ENCODE data around the gene GAMT.

The GAMT gene

DNA sequence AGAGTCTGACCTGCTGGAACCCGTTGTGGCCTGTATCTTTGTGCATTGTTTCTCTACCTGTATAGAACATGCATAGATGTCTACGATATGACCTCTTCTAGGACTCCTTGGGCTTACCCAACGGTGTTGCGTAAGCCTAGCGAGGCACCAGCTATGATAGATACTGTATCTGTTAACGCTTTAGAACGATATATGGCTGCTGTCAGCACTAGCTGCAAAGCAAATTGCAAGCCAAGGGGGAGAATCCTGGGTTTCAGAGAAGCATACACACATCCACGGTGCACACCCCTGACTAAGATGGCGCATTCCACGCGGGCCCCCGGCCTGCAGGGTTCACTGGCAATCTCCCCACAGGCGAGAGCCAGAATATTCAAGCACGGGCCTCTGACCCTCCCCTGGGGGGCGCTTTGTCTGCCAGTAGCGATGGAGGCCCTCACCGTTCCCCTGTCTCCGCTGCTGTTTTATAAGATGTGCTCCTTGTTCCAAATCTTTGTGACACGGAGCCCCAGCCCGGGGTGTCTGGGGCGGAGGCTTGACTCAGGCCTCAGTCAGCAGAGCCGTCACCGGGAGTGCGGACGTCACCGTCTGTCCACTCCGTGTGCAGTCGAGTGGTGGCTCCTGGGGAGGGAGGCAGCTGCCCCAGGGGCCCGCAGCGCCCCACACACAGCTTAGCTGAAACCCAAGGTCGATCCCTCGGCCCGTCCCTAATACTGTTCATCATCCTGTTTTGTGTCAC lies 23.9 kb upstream of the GAMT start:
- Histone ChIP-seq H3K27me3 (no peaks in the 10 kb centered on the region), H3K9me3 (no peaks in the 10 kb centered on the region), H3K27ac (no peak overlapping the region), H3K4me3 (ENCODE audit: low read depth in 1 of 2, low read length in 1 of 2) (no peak overlapping the region), H3K4me1 (ENCODE audit: control insufficient read depth in 1 of 2, insufficient read depth in 1 of 2, low read depth in 1 of 2, low read length in 1 of 2) (peaks cover 9 to 19% of the 10 kb centered on the region in 2 experiments), H3K36me3 (peaks cover 89% of the 10 kb centered on the region)
- TF ChIP-seq, protein P1, sequence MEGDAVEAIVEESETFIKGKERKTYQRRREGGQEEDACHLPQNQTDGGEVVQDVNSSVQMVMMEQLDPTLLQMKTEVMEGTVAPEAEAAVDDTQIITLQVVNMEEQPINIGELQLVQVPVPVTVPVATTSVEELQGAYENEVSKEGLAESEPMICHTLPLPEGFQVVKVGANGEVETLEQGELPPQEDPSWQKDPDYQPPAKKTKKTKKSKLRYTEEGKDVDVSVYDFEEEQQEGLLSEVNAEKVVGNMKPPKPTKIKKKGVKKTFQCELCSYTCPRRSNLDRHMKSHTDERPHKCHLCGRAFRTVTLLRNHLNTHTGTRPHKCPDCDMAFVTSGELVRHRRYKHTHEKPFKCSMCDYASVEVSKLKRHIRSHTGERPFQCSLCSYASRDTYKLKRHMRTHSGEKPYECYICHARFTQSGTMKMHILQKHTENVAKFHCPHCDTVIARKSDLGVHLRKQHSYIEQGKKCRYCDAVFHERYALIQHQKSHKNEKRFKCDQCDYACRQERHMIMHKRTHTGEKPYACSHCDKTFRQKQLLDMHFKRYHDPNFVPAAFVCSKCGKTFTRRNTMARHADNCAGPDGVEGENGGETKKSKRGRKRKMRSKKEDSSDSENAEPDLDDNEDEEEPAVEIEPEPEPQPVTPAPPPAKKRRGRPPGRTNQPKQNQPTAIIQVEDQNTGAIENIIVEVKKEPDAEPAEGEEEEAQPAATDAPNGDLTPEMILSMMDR (IDR thresholded peaks at IDR 0.05): no peak

DNA sequence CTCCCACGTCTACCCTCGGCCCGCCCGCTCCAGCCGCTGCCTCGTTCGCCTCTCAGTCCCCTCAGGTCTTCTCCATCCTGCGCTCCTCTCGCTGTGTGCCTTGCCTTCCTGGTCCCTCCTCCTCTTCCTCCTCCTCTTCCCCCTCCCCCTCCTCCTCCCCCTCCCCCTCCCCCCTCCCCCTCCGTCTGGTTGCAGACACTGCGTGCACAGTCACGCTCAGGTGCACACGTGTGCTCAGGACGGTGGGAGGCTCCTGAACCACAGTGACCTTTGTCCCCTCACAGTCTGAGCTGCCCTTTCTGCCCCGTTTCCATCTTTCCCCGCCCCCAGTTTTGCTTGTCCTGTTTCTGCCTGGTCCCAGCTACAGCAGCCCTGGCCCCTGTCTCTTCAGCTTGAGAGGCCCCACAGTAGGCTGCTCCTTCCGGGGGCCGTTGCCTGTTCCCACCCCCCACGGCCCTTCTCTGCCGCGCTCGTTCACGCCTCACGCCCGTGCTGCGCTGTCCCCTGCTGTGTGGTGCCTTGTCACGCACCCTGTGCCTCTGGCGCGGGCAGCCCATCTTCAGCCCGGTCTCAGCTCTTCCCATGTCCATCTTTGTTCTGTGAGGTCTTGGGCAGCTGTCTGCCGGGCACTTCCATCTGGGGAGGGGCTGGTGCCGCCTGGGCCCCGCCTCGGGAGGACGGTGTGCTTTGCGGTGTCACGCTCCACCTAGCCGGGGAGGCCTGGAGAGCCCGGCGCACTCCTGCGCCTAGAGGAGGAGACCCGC lies 23.0 kb upstream of the GAMT start:
- H3K4me3 ChIP-seq (ENCODE audit: low read depth in 1 of 2, low read length in 1 of 2): no peak overlapping the region
- no peak overlapping the region for H3K27ac ChIP-seq
- no peaks in the 10 kb centered on the region for H3K27me3 ChIP-seq
- H3K4me1 ChIP-seq (ENCODE audit: control insufficient read depth in 1 of 2, insufficient read depth in 1 of 2, low read depth in 1 of 2, low read length in 1 of 2): peaks cover 9 to 19% of the 10 kb centered on the region in 2 experiments
- H3K36me3 ChIP-seq: peaks cover 87% of the 10 kb centered on the region
- TF ChIP-seq, protein P1 (IDR thresholded peaks at IDR 0.05): no peak
- H3K9me3 ChIP-seq: no peaks in the 10 kb centered on the region

DNA sequence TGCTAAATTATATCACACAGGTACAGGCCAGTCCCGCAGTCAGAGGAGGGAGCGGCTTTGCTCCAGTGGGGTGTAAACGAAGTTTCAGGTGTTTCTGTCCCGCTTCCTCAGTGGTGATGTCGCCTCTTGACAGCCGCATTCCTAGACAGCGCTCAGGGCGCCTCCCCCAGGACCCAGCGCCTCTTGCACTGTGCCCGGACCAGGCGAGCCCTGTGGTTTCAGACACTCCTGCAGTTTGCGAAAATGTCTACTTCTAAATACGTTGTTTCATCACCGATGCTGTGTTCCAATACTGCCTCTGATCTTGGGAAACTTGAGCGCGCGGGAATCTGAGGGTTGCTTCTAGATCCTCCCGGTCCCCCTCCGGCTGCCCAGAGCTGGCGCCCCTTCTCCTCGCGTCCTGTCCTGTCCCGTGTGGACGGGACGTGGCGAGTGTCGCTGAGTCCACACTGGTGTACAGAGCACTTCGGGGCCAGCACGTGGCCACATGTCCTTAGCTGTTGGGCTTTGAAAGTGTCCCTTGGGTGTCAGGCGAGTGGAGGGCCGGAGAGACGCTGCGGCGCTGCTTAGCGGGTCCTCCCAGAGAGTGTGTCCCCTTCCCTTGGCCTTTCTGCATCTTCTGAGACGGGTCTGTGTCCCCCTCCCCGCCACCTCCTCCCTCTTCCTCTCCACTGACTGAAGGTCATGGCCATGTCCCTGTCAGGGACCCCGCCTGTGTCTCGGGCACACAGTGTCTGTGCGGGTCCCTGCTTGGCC lies 22.3 kb upstream of the GAMT start:
- no peak overlapping the region for H3K4me3 ChIP-seq (ENCODE audit: low read depth in 1 of 2, low read length in 1 of 2)
- H3K9me3 ChIP-seq: no peaks in the 10 kb centered on the region
- H3K27me3 ChIP-seq: no peaks in the 10 kb centered on the region
- TF ChIP-seq, protein P1 (IDR thresholded peaks at IDR 0.05): no peak
- H3K27ac ChIP-seq: no peak overlapping the region
- H3K36me3 ChIP-seq: peaks cover 87% of the 10 kb centered on the region
- H3K4me1 ChIP-seq (ENCODE audit: control insufficient read depth in 1 of 2, insufficient read depth in 1 of 2, low read depth in 1 of 2, low read length in 1 of 2): peaks cover 9 to 19% of the 10 kb centered on the region in 2 experiments

DNA sequence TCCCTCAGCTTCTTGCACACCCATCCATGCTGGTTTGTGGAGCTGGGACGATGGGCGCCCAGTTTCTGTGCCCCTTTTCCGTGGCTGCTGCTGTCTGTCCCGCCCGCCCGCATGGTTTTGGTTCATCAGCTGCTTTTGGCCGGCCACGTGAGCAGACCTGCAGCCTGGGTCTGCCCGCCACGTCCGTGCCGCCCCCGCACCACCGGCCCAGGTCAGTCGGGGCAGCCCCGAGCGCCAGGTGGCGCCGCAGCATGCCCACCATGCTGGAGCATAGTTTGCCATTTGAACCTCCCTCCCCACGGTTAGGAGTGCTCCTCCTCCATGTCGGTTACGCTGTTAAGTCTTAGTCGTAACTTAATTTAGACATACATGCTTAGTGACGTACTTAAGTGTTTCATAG lies 21.6 kb upstream of the GAMT start:
- peaks cover 87% of the 10 kb centered on the region for H3K36me3 ChIP-seq
- H3K27ac ChIP-seq: no peak overlapping the region
- no peaks in the 10 kb centered on the region for H3K9me3 ChIP-seq
- no peaks in the 10 kb centered on the region for H3K27me3 ChIP-seq
- peaks cover 9 to 19% of the 10 kb centered on the region in 2 experiments for H3K4me1 ChIP-seq (ENCODE audit: control insufficient read depth in 1 of 2, insufficient read depth in 1 of 2, low read depth in 1 of 2, low read length in 1 of 2)
- TF ChIP-seq, protein P1 (IDR thresholded peaks at IDR 0.05): no peak
- no peak overlapping the region for H3K4me3 ChIP-seq (ENCODE audit: low read depth in 1 of 2, low read length in 1 of 2)

DNA sequence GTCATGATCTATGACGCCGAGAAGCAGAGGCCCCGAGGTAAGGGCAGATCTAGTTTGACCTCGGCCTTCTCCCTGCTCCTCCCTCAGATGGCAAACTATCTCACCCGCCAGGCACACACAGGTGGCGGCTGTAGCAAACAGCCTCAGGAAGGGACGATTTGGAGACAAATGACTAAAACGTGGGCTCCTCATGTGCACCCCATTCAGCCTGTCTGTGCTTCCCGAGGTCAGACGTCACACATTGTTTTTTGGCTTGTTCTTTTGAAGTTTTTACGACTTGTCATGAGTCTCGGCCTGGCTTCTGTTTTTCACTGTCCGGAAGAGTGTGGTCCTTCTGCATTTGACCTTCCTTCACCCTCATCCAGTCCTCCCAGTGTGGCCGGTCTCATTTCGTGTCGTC lies 21.0 kb upstream of the GAMT start:
- TF ChIP-seq, protein P1 (IDR thresholded peaks at IDR 0.05): no peak
- H3K27me3 ChIP-seq: no peaks in the 10 kb centered on the region
- H3K4me3 ChIP-seq (ENCODE audit: low read depth in 1 of 2, low read length in 1 of 2): no peak overlapping the region
- peaks cover 89% of the 10 kb centered on the region for H3K36me3 ChIP-seq
- H3K27ac ChIP-seq: no peak overlapping the region
- no peaks in the 10 kb centered on the region for H3K9me3 ChIP-seq
- peaks cover 9 to 19% of the 10 kb centered on the region in 2 experiments for H3K4me1 ChIP-seq (ENCODE audit: control insufficient read depth in 1 of 2, insufficient read depth in 1 of 2, low read depth in 1 of 2, low read length in 1 of 2)

Data from neutrophil (primary cell).